ENCODE measurements around the gene CPT1C. TPM values are rescaled to one million over a fixed set of nuclear protein-coding genes. Genes with fewer than 3 reads are reported as not detected.

CPT1C gene
- total RNA-seq, 4 donors from 2014 or later = 0.26 to 0.97 (median 0.73) TPM; not detected in 1

DNA sequence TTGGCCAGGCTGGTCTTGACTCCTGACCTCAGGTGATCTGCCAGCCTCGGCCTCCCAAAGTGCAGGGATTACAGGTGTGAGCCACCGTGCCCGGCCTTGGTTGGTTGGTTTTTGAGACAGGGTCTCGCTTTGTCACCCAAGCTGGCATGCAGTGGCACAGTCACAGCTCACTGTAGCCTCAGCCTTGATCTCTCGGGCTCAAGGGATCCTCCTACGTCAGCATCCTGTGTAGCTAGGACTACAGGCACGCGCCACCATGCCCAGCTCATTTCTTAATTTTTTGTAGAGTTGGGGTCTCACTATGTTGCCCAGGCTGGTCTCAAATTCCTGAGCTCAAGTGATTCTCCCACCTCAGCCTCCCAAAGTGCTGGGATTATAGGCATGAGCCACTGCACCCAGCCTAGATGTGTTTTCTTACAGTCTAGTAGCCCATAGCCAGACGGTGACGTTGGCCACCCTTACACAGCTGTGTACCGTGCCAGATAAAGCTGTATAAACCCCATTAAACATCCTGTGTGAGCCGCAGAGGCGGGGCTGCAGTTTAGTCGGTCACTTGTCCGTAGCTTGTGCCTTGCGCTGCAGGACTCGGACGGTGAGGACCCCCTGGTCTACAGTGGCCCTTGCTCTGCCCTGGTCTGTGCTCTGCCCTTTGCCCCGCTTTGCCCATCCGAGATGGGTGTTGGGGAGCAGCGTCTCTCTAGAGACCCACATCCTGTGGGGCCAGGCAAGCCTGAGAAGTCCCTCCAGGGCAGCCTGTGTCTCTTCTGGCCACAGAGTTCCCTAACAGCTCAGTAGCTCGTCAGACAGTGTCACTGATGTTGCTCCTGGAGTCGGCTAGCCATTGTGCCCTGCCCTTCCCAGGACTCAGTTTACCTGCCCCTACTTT lies 35.1 kb upstream of the CPT1C start:
- Histone ChIP-seq H3K9me3 (no peaks in the 10 kb centered on the region), H3K4me3 (no peak overlapping the region), H3K27ac (no peak overlapping the region), H3K4me1 (no peaks in the 10 kb centered on the region), H3K36me3 (peaks cover 0 to 89% of the 10 kb centered on the region in 2 donors), H3K27me3 (no peaks in the 10 kb centered on the region)
- TF ChIP-seq, protein P1, sequence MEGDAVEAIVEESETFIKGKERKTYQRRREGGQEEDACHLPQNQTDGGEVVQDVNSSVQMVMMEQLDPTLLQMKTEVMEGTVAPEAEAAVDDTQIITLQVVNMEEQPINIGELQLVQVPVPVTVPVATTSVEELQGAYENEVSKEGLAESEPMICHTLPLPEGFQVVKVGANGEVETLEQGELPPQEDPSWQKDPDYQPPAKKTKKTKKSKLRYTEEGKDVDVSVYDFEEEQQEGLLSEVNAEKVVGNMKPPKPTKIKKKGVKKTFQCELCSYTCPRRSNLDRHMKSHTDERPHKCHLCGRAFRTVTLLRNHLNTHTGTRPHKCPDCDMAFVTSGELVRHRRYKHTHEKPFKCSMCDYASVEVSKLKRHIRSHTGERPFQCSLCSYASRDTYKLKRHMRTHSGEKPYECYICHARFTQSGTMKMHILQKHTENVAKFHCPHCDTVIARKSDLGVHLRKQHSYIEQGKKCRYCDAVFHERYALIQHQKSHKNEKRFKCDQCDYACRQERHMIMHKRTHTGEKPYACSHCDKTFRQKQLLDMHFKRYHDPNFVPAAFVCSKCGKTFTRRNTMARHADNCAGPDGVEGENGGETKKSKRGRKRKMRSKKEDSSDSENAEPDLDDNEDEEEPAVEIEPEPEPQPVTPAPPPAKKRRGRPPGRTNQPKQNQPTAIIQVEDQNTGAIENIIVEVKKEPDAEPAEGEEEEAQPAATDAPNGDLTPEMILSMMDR (IDR thresholded peaks at IDR 0.05 in 4 of 5, conservative IDR thresholded peaks at IDR 0.05 in 1 of 5) = no peak
- TF ChIP-seq POLR2A (IDR thresholded peaks at IDR 0.05) = no peak
- in situ Hi-C loops (cut with MboI; ENCODE audit: low sequenced_read_pairs in 4 of 4) = no loop called here
- intact Hi-C loops (cut with DNase I; ENCODE audit: low total_unique reads) = no loop called here
- DNase-seq (no peak), ATAC-seq (no peak)

DNA sequence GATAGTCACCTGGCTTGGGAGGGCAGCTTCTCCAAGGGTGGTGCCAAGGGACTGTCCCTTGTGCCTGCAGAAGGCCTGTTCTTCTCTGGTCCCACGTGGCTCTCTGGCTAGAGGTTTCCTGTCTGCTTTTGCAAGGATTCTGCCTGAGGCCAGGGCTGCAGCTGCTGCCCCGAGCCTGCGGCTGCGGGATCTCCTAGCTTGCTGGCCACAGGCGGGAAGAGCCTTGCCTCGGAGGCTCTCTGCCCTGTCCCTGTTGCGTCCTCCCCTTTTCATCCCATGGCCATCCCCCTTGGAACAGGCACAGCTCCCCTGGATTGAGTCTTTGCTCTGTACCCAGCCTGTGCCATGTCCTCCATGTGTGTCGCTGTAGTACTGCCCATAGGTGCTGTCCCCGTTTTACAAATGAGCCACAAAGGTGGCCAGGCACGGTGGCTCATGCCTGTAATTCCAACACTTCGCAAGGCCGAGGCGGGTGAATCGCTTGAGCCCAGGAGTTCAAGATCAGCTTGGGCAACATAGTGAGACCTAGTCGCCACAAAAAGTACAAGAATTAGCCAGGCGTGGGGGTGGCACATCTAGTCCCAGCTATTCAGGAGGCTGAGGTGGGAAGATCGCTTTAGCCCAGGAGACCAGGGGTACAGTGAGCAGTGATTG lies 34.3 kb upstream of the CPT1C start:
- no peak overlapping the region for H3K4me3 ChIP-seq
- H3K27me3 ChIP-seq = no peaks in the 10 kb centered on the region
- H3K4me1 ChIP-seq = no peaks in the 10 kb centered on the region
- H3K27ac ChIP-seq = no peak overlapping the region
- DNase-seq = no peak
- H3K9me3 ChIP-seq = no peaks in the 10 kb centered on the region
- H3K36me3 ChIP-seq = peaks cover 0 to 90% of the 10 kb centered on the region in 2 donors
- in situ Hi-C loops (cut with MboI; ENCODE audit: low sequenced_read_pairs in 4 of 4) = no loop called here
- no peak for TF ChIP-seq POLR2A (IDR thresholded peaks at IDR 0.05)
- TF ChIP-seq, protein P1 (IDR thresholded peaks at IDR 0.05 in 4 of 5, conservative IDR thresholded peaks at IDR 0.05 in 1 of 5) = no peak
- intact Hi-C loops (cut with DNase I; ENCODE audit: low total_unique reads) = no loop called here
- no peak for ATAC-seq

DNA sequence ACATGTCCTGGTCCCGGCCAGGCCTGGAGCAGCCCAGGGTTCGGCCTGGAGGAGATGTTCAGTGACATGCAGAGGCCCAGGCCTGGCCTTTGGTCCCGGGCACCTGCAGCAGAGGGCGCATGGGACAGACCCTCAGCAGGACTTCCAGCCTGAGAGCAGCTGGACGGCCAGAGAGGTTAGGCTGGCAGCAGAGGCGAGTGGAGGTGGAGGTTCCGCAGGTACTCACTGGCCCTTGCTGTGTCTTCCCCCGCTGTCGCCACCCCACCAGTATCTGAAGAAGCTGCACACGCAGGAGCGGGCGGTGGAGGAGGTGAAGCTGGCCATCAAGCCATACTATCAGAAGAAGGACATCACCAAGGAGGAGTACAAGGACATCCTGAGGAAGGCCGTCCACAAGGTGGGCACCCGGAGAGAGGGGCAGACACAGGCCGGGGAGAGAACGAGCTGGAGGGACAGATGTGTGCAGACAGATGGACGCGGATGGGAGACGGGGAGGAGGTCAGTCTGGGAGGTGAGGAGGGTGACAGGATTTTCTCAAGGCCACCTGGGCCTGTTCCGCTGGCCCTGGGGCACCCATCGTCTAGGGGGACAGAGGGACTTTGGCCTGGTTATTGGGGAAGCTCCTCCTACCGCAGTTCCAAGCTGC lies 33.3 kb upstream of the CPT1C start:
- intact Hi-C loops (cut with DNase I; ENCODE audit: low total_unique reads) = no loop called here
- in situ Hi-C loops (cut with MboI; ENCODE audit: low sequenced_read_pairs in 4 of 4) = no loop called here
- H3K27ac ChIP-seq = no peak overlapping the region
- H3K4me3 ChIP-seq = no peak overlapping the region
- no peak for TF ChIP-seq POLR2A (IDR thresholded peaks at IDR 0.05)
- TF ChIP-seq, protein P1 (IDR thresholded peaks at IDR 0.05 in 4 of 5, conservative IDR thresholded peaks at IDR 0.05 in 1 of 5) = no peak
- H3K36me3 ChIP-seq = peaks cover 0 to 95% of the 10 kb centered on the region in 2 donors
- no peak for ATAC-seq
- H3K9me3 ChIP-seq = no peaks in the 10 kb centered on the region
- H3K27me3 ChIP-seq = no peaks in the 10 kb centered on the region
- H3K4me1 ChIP-seq = no peaks in the 10 kb centered on the region
- DNase-seq = no peak

DNA sequence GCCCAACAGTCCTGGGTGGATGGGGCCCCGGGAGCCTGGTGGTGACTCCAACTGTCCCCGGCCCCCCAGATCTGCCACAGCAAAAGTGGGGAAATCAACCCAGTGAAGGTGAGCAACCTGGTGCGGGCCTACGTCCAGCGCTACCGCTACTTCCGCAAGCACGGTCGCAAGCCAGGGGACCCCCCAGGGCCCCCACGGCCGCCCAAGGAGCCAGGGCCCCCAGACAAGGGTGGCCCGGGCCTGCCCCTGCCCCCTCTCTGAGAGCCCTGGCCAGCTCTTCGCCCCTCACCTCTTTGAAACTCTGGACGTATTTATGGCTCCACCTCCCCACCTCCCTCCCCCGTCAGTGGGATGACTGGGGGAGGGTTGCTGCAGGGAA lies 32.8 kb upstream of the CPT1C start:
- in situ Hi-C loops (cut with MboI; ENCODE audit: low sequenced_read_pairs in 4 of 4) = no loop called here
- TF ChIP-seq, protein P1 (IDR thresholded peaks at IDR 0.05 in 4 of 5, conservative IDR thresholded peaks at IDR 0.05 in 1 of 5) = no peak
- TF ChIP-seq POLR2A (IDR thresholded peaks at IDR 0.05) = no peak
- peaks cover 0 to 92% of the 10 kb centered on the region in 2 donors for H3K36me3 ChIP-seq

More for the DNA sequence above, 32.8 kb upstream of the CPT1C start:
- Histone ChIP-seq H3K4me1 (no peaks in the 10 kb centered on the region), H3K27ac (no peak overlapping the region), H3K9me3 (no peaks in the 10 kb centered on the region), H3K4me3 (no peak overlapping the region), H3K27me3 (no peaks in the 10 kb centered on the region)
- DNase-seq (no peak), ATAC-seq (no peak)
- intact Hi-C loops (cut with DNase I; ENCODE audit: low total_unique reads) = no loop called here
